CD4-positive, alpha-beta T cell (primary cell): ENCODE data around the gene ONECUT1. TPM values are rescaled to one million over a fixed set of nuclear protein-coding genes. Genes with fewer than 3 reads are reported as not detected.

Source experiments
- ATAC-seq: fragments of 200-7000 bp; cut with Tn5 transposase; one replicate; pipeline ENCODE4 v1.10.0; 2022; ENCODE audit warnings: mild to moderate bottlenecking; ENCODE audit not compliant: poor library complexity
- CTCF ChIA-PET: fragments of 350-600 bp; sonication (Branson Sonifier 250); formaldehyde crosslinking; loops from one replicate; lab custom pipeline; 2021; ENCODE audit warnings: antibody characterized with exemption, inconsistent platforms; lab: Charles Lee
- POLR2A ChIA-PET: fragments of 350-600 bp; sonication (Branson Sonifier 250); formaldehyde crosslinking; loops from one replicate; lab custom pipeline; 2021; ENCODE audit warnings: antibody characterized with exemption, inconsistent platforms; lab: Charles Lee
- DNase-seq, 14 experiments: peaks; one replicate each; pipeline ENCODE4 v3.0.0-alpha.2; 2013 to 2020; ENCODE audit warnings: mixed read lengths in 2 of 14
- H3K27ac ChIP-seq, 2 donors: one replicate each; pipeline versions ENCODE4 v1.5.1 to v1.7.0; 2013; ENCODE audit warnings: low read length in 2 of 2, low read depth in 1 of 2, mild to moderate bottlenecking in 1 of 2
- H3K27me3 ChIP-seq, 2 experiments: 1 replicate in 1 of 2; 2 replicates in 1 of 2; pipeline versions ENCODE4 v1.6.1 to v1.7.0; 2013; ENCODE audit warnings: low read length in 2 of 2, control low read depth in 1 of 2, mild to moderate bottlenecking in 1 of 2, moderate library complexity in 1 of 2; ENCODE audit not compliant: insufficient read depth in 2 of 2, control insufficient read depth in 1 of 2
- H3K36me3 ChIP-seq: one replicate; pipeline ENCODE4 v1.6.1; 2013; ENCODE audit warnings: low read length, control low read depth; ENCODE audit not compliant: insufficient read depth
- H3K4me1 ChIP-seq: one replicate; pipeline ENCODE4 v1.6.1; 2013; ENCODE audit warnings: low read length, control low read depth; ENCODE audit not compliant: insufficient read depth
- H3K4me3 ChIP-seq: one replicate; pipeline ENCODE4 v1.5.1; 2013; ENCODE audit warnings: mild to moderate bottlenecking, low read length, moderate library complexity
- H3K9me3 ChIP-seq, 2 experiments: 1 replicate in 1 of 2; 2 replicates in 1 of 2; pipeline versions ENCODE4 v1.6.1 to v1.7.0; 2013; ENCODE audit warnings: low read length in 2 of 2, mild to moderate bottlenecking in 2 of 2, control low read depth in 1 of 2, moderate library complexity in 1 of 2; ENCODE audit not compliant: control insufficient read depth in 1 of 2, insufficient read depth in 1 of 2
- H3K27ac Mint-ChIP-seq: one replicate; pipeline ENCODE4 v1.8.0; 2020; ENCODE audit warnings: mixed read lengths
- H3K27me3 Mint-ChIP-seq: one replicate; pipeline ENCODE4 v1.8.0; 2021; ENCODE audit warnings: mixed read lengths
- H3K36me3 Mint-ChIP-seq: one replicate; pipeline ENCODE4 v1.8.0; 2021; ENCODE audit warnings: low read depth, mixed read lengths
- H3K4me1 Mint-ChIP-seq: one replicate; pipeline ENCODE4 v1.8.0; 2021; ENCODE audit warnings: low read depth, mixed read lengths
- H3K4me3 Mint-ChIP-seq: one replicate; pipeline ENCODE4 v1.8.0; 2020; ENCODE audit warnings: mild to moderate bottlenecking, mixed read lengths
- H3K9me3 Mint-ChIP-seq: one replicate; pipeline ENCODE4 v1.8.0; 2020; ENCODE audit warnings: mixed read lengths
- intact Hi-C, 2 experiments: fragments of 100-400 bp; cut with DNase I in 1 of 2; cut with micrococcal nuclease in 1 of 2; formaldehyde crosslinking; loops; one replicate each; pipeline versions ENCODE4 v1.15.1 to v1.9.0; 2023 to 2025; cut with DNase I, micrococcal nuclease
- total RNA-seq, 174 experiments: library from RNA in 2 of 174; stranded (reverse) in 2 of 174; gene quantifications; one replicate each; pipeline ENCODE4 v1.2.3 and lab custom pipeline; 2021 to 2026
- TF ChIP-seq, protein P1 (sequence below): fragments of 200-600 bp; IDR thresholded peaks from one replicate; pipeline ENCODE4 v1.8.0; 2022; ENCODE audit warnings: antibody characterized with exemption, mild to moderate bottlenecking

ONECUT1 gene
- total RNA-seq, 2 experiments from 2014 or later = not detected

DNA sequence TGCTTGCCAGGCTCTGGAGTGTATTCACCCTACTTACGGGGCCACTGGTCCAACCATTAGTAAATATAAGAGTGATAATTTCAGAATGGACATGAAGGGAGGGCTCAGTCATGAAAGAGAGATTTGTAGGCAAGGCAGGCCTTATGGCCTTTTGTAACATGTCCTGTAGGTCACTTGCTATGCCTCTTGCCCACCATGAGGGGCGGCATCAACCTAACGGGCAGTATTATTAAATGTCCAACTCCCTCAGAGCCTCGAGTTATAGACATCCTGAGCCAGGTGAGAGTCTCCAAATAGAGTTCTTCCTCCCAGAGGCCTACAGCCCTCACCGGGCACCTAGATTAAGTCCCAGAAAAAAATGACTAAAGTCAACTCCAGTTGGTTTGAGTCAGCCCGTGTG is 30.2 kb downstream of the ONECUT1 start:
- Histone ChIP-seq H3K9me3 (no peaks in the 10 kb centered on the region), H3K36me3 (no peaks in the 10 kb centered on the region), H3K4me1 (no peaks in the 10 kb centered on the region), H3K27ac (no peak overlapping the region), H3K4me3 (no peak overlapping the region), H3K27me3 (peaks cover 0 to 7% of the 10 kb centered on the region in 2 experiments)
- H3K36me3 Mint-ChIP-seq = no peaks in the 10 kb centered on the region
- no peaks in the 10 kb centered on the region for H3K4me1 Mint-ChIP-seq
- H3K27me3 Mint-ChIP-seq = peaks cover 48% of the 10 kb centered on the region
- H3K4me3 Mint-ChIP-seq = no peak overlapping the region
- no peaks in the 10 kb centered on the region for H3K9me3 Mint-ChIP-seq
- ChIA-PET POLR2A (no interaction called here), CTCF (no interaction called here)
- no peak for DNase-seq
- intact Hi-C loops = no loop called here
- no peak overlapping the region for H3K27ac Mint-ChIP-seq
- no peak for ATAC-seq
- TF ChIP-seq, protein P1, sequence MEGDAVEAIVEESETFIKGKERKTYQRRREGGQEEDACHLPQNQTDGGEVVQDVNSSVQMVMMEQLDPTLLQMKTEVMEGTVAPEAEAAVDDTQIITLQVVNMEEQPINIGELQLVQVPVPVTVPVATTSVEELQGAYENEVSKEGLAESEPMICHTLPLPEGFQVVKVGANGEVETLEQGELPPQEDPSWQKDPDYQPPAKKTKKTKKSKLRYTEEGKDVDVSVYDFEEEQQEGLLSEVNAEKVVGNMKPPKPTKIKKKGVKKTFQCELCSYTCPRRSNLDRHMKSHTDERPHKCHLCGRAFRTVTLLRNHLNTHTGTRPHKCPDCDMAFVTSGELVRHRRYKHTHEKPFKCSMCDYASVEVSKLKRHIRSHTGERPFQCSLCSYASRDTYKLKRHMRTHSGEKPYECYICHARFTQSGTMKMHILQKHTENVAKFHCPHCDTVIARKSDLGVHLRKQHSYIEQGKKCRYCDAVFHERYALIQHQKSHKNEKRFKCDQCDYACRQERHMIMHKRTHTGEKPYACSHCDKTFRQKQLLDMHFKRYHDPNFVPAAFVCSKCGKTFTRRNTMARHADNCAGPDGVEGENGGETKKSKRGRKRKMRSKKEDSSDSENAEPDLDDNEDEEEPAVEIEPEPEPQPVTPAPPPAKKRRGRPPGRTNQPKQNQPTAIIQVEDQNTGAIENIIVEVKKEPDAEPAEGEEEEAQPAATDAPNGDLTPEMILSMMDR = no peak

DNA sequence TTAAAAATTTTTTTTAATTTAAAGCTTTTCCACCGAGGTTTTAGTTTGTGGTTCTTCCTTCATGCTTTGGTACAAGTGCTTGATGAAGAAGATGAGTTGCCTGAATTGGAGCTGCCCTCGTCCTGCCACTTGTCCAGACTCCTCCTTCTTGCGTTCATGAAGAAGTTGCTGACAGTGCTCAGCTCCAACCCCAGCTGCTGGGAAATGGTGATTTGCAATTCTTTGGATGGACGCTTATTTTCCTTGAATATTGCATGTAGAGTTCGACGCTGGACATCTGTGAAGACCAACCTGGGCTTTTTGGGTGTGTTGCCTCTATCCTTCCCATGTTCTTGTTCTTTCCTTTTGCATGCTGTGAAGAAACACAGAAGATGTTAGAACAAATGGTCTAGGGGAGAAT is 32.6 kb downstream of the ONECUT1 start:
- ChIA-PET CTCF (no interaction called here), POLR2A (no interaction called here)
- intact Hi-C loops = no loop called here
- Histone ChIP-seq H3K9me3 (no peaks in the 10 kb centered on the region), H3K27me3 (peaks cover 3 to 10% of the 10 kb centered on the region in 2 experiments), H3K4me1 (no peaks in the 10 kb centered on the region), H3K4me3 (no peak overlapping the region), H3K36me3 (no peaks in the 10 kb centered on the region), H3K27ac (no peak overlapping the region)
- ATAC-seq (no peak), DNase-seq (no peak)
- TF ChIP-seq, protein P1 = no peak
- Mint-ChIP-seq H3K4me3 (no peak overlapping the region), H3K4me1 (no peaks in the 10 kb centered on the region), H3K9me3 (no peaks in the 10 kb centered on the region), H3K27me3 (peaks cover 47% of the 10 kb centered on the region), H3K27ac (no peak overlapping the region), H3K36me3 (no peaks in the 10 kb centered on the region)

DNA sequence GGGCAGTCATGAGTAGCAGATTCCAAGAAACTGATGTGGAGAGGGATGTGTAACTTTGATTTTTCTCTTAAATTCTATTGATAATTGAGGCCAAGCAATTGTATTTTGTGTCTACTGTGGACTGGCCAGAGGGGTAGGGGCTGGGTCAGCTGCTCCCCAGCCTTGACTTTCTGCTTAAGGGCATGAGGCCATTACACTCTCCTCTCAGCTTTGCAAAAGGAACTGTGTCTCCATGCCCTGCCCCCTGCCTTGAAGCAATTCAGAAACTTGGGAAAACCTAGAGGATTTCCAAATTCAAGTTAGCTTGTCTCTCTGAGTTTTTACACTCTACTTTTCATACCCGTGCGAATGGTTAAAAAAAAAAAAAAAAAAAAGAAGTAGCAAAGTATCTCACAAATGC is 38.6 kb downstream of the ONECUT1 start:
- no peak overlapping the region for H3K4me3 Mint-ChIP-seq
- TF ChIP-seq, protein P1 = no peak
- ATAC-seq = no peak
- H3K27ac Mint-ChIP-seq = no peak overlapping the region
- H3K27ac ChIP-seq = no peak overlapping the region
- no peak overlapping the region for H3K4me3 ChIP-seq
- peaks cover 8 to 17% of the 10 kb centered on the region in 2 experiments for H3K27me3 ChIP-seq
- no peaks in the 10 kb centered on the region for H3K4me1 Mint-ChIP-seq
- no peaks in the 10 kb centered on the region for H3K36me3 ChIP-seq
- ChIA-PET CTCF (no interaction called here), POLR2A (no interaction called here)
- no peaks in the 10 kb centered on the region for H3K36me3 Mint-ChIP-seq
- DNase-seq = no peak
- intact Hi-C loops = no loop called here
- H3K27me3 Mint-ChIP-seq = peaks cover 71% of the 10 kb centered on the region
- H3K9me3 Mint-ChIP-seq = no peaks in the 10 kb centered on the region
- H3K4me1 ChIP-seq = no peaks in the 10 kb centered on the region
- no peaks in the 10 kb centered on the region for H3K9me3 ChIP-seq
